Fibroblast of mammary gland (primary cell): ENCODE results near the gene SCGN.

Source experiments
- DNase-seq: peaks from one replicate; pipeline ENCODE4 v3.0.0-alpha.2; 2010; ENCODE audit warnings: low read depth
- H3K4me3 ChIP-seq: 2 replicates; pipeline ENCODE4 v1.5.1; 2011; ENCODE audit warnings: low read depth, mild to moderate bottlenecking, low read length, moderate library complexity; ENCODE audit not compliant: control insufficient read depth
- TF ChIP-seq, protein P1 (sequence below): conservative IDR thresholded peaks from 2 replicates; pipeline ENCODE4 v1.5.1; 2011; ENCODE audit warnings: low read depth, low read length, inconsistent platforms; ENCODE audit not compliant: control insufficient read depth, insufficient read depth

SCGN gene

DNA sequence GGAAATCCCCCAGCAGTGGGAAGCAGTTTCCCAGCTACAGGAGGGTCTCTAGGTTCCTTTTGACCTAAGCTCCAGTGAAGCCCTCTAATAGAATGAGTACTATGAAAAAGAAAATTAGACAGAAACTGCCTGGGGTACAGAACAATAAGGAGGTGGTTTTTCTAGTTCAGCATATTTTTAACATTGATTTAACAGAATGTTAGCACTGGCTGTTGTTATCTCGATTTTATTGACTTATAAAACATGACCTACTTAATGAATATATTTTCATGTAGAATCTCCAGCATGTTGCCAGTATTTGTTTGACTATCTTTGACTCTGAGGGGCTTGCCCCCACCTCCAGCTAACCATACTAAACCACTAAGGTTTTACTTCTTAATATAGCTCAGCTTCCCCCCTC is 19.6 kb downstream of the SCGN start:
- H3K4me3 ChIP-seq, result no peak overlapping the region
- TF ChIP-seq, protein P1, sequence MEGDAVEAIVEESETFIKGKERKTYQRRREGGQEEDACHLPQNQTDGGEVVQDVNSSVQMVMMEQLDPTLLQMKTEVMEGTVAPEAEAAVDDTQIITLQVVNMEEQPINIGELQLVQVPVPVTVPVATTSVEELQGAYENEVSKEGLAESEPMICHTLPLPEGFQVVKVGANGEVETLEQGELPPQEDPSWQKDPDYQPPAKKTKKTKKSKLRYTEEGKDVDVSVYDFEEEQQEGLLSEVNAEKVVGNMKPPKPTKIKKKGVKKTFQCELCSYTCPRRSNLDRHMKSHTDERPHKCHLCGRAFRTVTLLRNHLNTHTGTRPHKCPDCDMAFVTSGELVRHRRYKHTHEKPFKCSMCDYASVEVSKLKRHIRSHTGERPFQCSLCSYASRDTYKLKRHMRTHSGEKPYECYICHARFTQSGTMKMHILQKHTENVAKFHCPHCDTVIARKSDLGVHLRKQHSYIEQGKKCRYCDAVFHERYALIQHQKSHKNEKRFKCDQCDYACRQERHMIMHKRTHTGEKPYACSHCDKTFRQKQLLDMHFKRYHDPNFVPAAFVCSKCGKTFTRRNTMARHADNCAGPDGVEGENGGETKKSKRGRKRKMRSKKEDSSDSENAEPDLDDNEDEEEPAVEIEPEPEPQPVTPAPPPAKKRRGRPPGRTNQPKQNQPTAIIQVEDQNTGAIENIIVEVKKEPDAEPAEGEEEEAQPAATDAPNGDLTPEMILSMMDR, result no peak
- DNase-seq, result no peak

DNA sequence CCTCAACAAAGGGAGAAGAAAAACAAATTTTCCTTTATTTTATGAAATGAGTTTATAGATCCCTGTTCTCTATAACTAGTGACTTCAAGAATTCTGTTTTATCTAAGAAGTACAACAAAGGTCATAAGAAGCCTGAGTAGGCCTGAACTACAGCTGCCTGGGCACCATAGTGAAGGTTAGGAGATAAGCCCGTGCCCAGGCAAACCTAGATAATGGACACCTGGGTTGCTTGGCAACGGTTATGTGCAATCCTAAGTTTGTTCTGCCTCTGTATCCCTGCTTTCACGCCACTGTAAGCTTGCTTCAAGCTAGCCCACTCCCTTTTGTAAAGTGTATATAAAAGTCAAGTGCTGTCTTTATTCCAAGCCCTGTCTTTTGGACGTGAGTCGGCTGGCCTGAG is 23.2 kb downstream of the SCGN start:
- H3K4me3 ChIP-seq, result no peak overlapping the region
- no peak for DNase-seq
- TF ChIP-seq, protein P1, result no peak

DNA sequence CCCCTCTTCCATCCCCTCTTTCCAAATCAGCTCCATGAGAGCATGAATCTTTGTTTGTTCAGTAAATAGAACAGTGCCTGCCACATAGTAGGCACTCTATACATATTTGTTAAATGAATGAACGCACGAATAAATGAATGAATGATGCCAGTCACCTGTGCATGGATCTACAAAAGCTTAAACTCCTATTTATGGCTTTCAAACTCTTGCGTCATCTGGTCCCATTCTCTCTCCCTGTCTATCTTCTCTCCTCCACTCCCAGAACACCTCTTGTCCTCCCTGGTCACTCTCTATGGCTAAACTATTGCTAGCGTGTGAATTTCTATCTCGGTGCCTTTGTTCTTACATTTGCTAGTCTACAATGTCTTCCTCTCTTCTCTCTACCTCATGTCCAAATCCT is 24.8 kb downstream of the SCGN start:
- no peak overlapping the region for H3K4me3 ChIP-seq
- no peak for DNase-seq
- TF ChIP-seq, protein P1, result no peak

DNA sequence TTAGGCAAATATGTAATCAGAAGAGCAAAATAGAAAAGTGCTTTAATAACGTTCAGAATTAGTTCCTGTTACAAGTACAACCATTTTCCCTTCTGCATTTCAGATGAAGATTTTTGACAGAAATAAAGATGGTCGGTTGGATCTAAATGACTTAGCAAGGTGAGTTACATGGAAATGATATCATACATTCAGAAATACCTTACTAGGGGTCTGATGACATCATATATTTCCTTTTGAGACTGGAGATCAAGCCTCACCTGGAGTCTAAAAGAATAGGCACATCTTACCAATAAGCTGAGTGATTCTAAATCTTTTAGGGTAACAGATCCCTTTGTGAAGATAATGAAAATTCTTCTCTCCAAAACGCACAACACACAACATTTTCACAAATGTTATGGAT is 29.8 kb downstream of the SCGN start:
- TF ChIP-seq, protein P1, result no peak
- no peak overlapping the region for H3K4me3 ChIP-seq
- DNase-seq, result no peak

DNA sequence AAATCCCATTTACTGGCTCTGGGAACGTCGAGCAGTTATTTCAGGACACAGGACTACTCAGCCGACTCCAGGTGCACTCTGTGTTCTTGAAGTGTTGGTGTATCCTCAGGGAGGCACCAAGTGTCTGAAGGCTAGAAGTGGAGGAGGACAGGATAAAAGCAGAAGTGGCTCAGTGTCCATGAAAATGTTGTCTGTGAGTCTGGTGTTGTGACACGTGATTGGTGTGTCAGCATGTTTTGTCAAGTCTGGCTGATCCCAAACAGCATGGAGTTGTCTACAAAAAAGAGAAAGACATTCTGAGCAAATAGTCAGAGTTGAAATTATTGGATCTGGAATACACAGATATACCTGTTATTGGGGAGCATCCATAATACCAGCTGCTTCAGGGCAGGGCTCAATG is 30.3 kb downstream of the SCGN start:
- TF ChIP-seq, protein P1, result no peak
- DNase-seq, result no peak
- no peak overlapping the region for H3K4me3 ChIP-seq

DNA sequence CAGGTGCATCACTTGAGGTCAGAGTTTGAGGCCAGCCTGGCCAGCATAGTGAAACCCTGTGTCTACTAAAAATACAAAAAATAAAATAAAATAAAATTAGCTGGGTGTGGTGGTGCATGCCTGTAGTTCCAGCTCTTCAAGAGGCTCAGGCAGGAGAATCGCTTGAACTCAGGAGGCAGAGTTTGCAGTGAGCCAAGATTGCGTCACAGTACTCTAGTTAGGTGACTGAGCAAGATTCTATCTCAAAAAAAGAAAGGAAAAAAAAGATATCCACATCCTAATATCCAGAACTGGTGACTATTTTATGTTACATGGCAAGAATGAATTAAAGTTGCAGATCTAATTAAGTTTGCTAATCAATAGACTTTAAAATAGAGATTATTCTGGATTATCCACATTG is 32.5 kb downstream of the SCGN start:
- DNase-seq, result no peak
- TF ChIP-seq, protein P1, result no peak

DNA sequence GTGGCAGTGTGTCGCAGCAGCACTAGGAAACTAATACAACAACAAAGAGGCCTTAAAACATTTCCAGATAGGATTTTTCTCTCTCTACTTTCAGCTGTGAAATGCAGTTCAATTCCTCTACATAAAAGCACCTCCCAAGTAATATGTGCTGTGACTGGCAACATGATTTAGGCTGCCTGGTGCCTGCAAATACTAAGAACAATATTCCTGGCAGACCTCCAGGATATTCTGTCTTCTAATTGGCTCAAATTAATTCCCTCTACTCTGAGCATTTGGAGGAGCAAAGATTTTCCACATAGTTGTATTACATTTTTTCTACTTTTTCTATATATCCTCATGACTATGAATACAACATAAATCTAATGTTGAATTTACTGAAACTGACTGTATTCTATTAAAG is 33.2 kb downstream of the SCGN start:
- TF ChIP-seq, protein P1, result no peak
- DNase-seq, result no peak
- H3K4me3 ChIP-seq, result no peak overlapping the region

More for the DNA sequence above, 32.5 kb downstream of the SCGN start:
- H3K4me3 ChIP-seq, result no peak overlapping the region
